OCI-LY1 (cell line): ENCODE results near the gene DIP2C.

Source experiments
- EZH2 ChIP-seq: fragments of 200-600 bp; sonication (generic), shearing (Covaris generic); IDR thresholded peaks from 2 replicates; pipeline ENCODE4 v1.8.0; 2017; ENCODE audit warnings: borderline replicate concordance, mixed run types, mild to moderate bottlenecking, antibody characterized with exemption, low read length, moderate library complexity, mixed read lengths
- TF ChIP-seq, protein P1 (sequence below): fragments of 200-600 bp; sonication (generic), shearing (Covaris generic); IDR thresholded peaks from 2 replicates; pipeline ENCODE4 v1.5.1; 2017; ENCODE audit warnings: mild to moderate bottlenecking, antibody characterized with exemption, low read length, moderate library complexity, mixed read lengths

DNA sequence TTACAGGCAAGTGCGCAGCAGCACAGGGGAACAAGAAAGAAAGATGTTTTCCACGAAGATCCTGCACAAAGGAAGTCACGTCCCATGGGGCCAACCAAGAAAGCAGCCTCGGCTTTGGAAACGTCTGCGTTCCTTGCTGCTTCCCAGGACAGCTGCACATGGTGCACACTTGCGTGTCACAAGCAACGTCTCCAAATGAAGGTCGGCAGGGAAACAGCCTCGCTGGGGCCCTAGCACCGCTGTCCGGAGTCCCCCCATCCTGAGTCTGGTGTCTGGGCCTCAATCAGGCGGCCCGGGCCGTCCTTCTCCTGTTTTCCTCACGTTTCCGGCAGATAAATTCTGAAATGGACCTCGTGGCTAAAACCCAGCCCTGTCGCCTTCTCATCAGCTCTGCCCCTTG is 206.2 kb downstream of the DIP2C start:
- TF ChIP-seq, protein P1, sequence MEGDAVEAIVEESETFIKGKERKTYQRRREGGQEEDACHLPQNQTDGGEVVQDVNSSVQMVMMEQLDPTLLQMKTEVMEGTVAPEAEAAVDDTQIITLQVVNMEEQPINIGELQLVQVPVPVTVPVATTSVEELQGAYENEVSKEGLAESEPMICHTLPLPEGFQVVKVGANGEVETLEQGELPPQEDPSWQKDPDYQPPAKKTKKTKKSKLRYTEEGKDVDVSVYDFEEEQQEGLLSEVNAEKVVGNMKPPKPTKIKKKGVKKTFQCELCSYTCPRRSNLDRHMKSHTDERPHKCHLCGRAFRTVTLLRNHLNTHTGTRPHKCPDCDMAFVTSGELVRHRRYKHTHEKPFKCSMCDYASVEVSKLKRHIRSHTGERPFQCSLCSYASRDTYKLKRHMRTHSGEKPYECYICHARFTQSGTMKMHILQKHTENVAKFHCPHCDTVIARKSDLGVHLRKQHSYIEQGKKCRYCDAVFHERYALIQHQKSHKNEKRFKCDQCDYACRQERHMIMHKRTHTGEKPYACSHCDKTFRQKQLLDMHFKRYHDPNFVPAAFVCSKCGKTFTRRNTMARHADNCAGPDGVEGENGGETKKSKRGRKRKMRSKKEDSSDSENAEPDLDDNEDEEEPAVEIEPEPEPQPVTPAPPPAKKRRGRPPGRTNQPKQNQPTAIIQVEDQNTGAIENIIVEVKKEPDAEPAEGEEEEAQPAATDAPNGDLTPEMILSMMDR = no peak
- no peak for TF ChIP-seq EZH2
